H1 (cell line): ENCODE results near the gene RNU1-4.
"Not testable (repeated sequence)": the region's sequence is repeated elsewhere in the genome, so short reads cannot be mapped to it uniquely, and the experiment has no call there.

Source experiments
- BRCA1 ChIP-seq: IDR thresholded peaks from 2 replicates; pipeline ENCODE4 v1.6.1; 2012; ENCODE audit warnings: low read depth, low read length, improper control_type of control experiment
- CEBPB ChIP-seq: IDR thresholded peaks from 2 replicates; pipeline ENCODE4 v1.6.1; 2012; ENCODE audit warnings: low read depth, low read length
- JUN ChIP-seq: IDR thresholded peaks from 2 replicates; pipeline ENCODE4 v1.6.1; 2011; ENCODE audit warnings: low read depth, mild to moderate bottlenecking, improper control_type of control experiment, low read length
- SIX5 ChIP-seq: IDR thresholded peaks from 2 replicates; pipeline ENCODE4 v1.6.1; 2011; ENCODE audit warnings: mild to moderate bottlenecking, low read depth, low read length
- TAF1 ChIP-seq: IDR thresholded peaks from 2 replicates; pipeline ENCODE4 v1.6.1; 2011; ENCODE audit warnings: mild to moderate bottlenecking, low read depth, low read length
- TBP ChIP-seq: IDR thresholded peaks from 2 replicates; pipeline ENCODE4 v1.6.1; 2011; ENCODE audit warnings: low read depth, low read length, improper control_type of control experiment
- TF ChIP-seq, protein P1 (sequence below), 3 experiments: IDR thresholded peaks; 1 replicate in 2 of 3; 2 replicates in 1 of 3; pipeline versions ENCODE4 v1.5.1 to v1.6.1; 2011; ENCODE audit warnings: low read length in 3 of 3, mild to moderate bottlenecking in 3 of 3, inconsistent platforms in 2 of 3, low read depth in 1 of 3, moderate library complexity in 1 of 3; ENCODE audit not compliant: insufficient read depth in 1 of 3; ENCODE audit errors: control extremely low read depth in 1 of 3

DNA sequence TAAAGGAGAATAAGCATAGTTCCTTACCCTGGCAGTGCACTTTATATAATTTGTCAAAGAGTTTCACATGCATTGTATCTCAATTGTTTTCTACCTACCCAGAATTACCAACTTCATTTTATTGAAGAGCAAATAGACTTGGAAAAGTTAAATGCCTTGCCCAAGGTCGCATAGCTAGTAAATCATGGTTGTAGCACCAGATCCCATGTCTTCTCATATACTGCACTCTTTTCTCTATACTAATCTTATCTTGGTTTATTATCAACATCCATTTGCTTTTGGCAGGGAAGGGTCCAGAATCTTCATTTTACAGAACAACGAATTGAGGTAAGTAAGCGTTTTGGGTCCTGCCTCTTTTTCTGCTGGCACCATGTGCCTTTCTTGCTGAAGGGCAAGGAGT is 46.9 kb downstream of the RNU1-4 start:
- not testable (repeated sequence) for TF ChIP-seq BRCA1, TAF1, JUN, CEBPB, SIX5, TBP
- TF ChIP-seq, protein P1, sequence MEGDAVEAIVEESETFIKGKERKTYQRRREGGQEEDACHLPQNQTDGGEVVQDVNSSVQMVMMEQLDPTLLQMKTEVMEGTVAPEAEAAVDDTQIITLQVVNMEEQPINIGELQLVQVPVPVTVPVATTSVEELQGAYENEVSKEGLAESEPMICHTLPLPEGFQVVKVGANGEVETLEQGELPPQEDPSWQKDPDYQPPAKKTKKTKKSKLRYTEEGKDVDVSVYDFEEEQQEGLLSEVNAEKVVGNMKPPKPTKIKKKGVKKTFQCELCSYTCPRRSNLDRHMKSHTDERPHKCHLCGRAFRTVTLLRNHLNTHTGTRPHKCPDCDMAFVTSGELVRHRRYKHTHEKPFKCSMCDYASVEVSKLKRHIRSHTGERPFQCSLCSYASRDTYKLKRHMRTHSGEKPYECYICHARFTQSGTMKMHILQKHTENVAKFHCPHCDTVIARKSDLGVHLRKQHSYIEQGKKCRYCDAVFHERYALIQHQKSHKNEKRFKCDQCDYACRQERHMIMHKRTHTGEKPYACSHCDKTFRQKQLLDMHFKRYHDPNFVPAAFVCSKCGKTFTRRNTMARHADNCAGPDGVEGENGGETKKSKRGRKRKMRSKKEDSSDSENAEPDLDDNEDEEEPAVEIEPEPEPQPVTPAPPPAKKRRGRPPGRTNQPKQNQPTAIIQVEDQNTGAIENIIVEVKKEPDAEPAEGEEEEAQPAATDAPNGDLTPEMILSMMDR (IDR thresholded peaks at IDR 0.05; ENCODE audit: control extremely low read depth in 1 of 3, insufficient read depth in 1 of 3, low read depth in 1 of 3, low read length in 3 of 3): not testable (repeated sequence)
